SK-N-SH treated with all-trans-retinoic acid at 6 μM for 48 hours (cell line): Measurements from ENCODE around the gene CISD3.

Experiments used
- ARNTL ChIP-seq: fragments of 450-650 bp; formaldehyde crosslinking; IDR thresholded peaks from 2 replicates; pipeline ENCODE4 v1.5.0; 2020; ENCODE audit warnings: low read depth, mild to moderate bottlenecking, moderate library complexity, borderline replicate concordance
- CREB5 ChIP-seq: fragments of 250-450 bp; sonication (Bioruptor Pico); IDR thresholded peaks from 2 replicates; pipeline ENCODE4 v1.5.1; 2020; ENCODE audit warnings: low read depth, mild to moderate bottlenecking, moderate library complexity
- ESRRG ChIP-seq: fragments of 250-450 bp; sonication (Bioruptor Pico); IDR thresholded peaks from 2 replicates; pipeline ENCODE4 v1.6.1; 2021; ENCODE audit warnings: mild to moderate bottlenecking
- ISL1 ChIP-seq: fragments of 250-450 bp; sonication (Bioruptor Pico); IDR thresholded peaks from 2 replicates; pipeline ENCODE4 v2.1.2; 2022; ENCODE audit warnings: mild to moderate bottlenecking, moderate library complexity
- RARB ChIP-seq: fragments of 250-450 bp; sonication (Bioruptor Pico); IDR thresholded peaks from 2 replicates; pipeline ENCODE4 v1.8.0; 2021; ENCODE audit warnings: mild to moderate bottlenecking, moderate library complexity
- SNAI2 ChIP-seq: fragments of 250-450 bp; sonication (Bioruptor Pico); IDR thresholded peaks from 2 replicates; pipeline ENCODE4 v1.5.0; 2020; ENCODE audit warnings: mild to moderate bottlenecking, moderate library complexity
- TOX ChIP-seq: fragments of 250-450 bp; sonication (Bioruptor Pico); IDR thresholded peaks from 2 replicates; pipeline ENCODE4 v1.8.0; 2021; ENCODE audit warnings: mild to moderate bottlenecking, moderate library complexity, borderline replicate concordance
- TSHZ2 ChIP-seq: fragments of 250-450 bp; sonication (Bioruptor Pico); IDR thresholded peaks from 2 replicates; pipeline ENCODE4 v1.5.0; 2020; ENCODE audit warnings: mild to moderate bottlenecking, moderate library complexity
- ZFP3 ChIP-seq: fragments of 250-450 bp; sonication (Bioruptor Pico); IDR thresholded peaks from 2 replicates; pipeline ENCODE4 v1.5.0; 2020; ENCODE audit warnings: mild to moderate bottlenecking, moderate library complexity
- ZFP30 ChIP-seq: fragments of 450-650 bp; formaldehyde crosslinking; IDR thresholded peaks from 2 replicates; pipeline ENCODE4 v1.5.0; 2022; ENCODE audit warnings: mild to moderate bottlenecking, moderate library complexity
- ZNF565 ChIP-seq: fragments of 450-650 bp; formaldehyde crosslinking; conservative IDR thresholded peaks from 2 replicates; pipeline ENCODE4 v1.5.0; 2020; ENCODE audit warnings: low read depth, mild to moderate bottlenecking, moderate library complexity
- ZNF70 ChIP-seq: fragments of 450-650 bp; formaldehyde crosslinking; IDR thresholded peaks from 2 replicates; pipeline ENCODE4 v1.5.0; 2020; ENCODE audit warnings: mild to moderate bottlenecking, moderate library complexity
- TF ChIP-seq, protein P1 (sequence below): fragments of 250-450 bp; sonication (Bioruptor Pico); IDR thresholded peaks from 2 replicates; pipeline ENCODE4 v1.8.0; 2020; ENCODE audit warnings: mild to moderate bottlenecking, moderate library complexity, borderline replicate concordance

DNA sequence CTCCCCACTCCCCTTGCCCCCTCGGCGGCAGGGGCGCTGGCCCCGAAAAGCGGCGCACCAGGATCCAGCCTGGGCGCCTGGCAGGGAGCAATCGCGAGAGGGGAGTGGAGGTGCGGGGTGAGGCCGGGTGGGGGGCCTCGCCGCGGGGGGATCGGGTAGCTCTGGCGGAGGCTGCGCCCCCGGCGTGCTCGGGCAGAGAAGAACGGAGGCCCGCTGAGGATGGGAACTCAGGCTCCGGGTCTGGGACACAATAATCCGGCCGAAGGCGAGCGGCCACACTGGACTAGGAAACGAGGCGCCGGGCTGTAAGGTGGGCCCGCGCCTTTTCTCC lies 18.7 kb downstream of the CISD3 start:
- TF ChIP-seq, protein P1, sequence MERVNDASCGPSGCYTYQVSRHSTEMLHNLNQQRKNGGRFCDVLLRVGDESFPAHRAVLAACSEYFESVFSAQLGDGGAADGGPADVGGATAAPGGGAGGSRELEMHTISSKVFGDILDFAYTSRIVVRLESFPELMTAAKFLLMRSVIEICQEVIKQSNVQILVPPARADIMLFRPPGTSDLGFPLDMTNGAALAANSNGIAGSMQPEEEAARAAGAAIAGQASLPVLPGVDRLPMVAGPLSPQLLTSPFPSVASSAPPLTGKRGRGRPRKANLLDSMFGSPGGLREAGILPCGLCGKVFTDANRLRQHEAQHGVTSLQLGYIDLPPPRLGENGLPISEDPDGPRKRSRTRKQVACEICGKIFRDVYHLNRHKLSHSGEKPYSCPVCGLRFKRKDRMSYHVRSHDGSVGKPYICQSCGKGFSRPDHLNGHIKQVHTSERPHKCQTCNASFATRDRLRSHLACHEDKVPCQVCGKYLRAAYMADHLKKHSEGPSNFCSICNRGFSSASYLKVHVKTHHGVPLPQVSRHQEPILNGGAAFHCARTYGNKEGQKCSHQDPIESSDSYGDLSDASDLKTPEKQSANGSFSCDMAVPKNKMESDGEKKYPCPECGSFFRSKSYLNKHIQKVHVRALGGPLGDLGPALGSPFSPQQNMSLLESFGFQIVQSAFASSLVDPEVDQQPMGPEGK (CRISPR knock-in tag) = no peak
- TF ChIP-seq ISL1 (CRISPR knock-in tag) (no peak), SNAI2 (CRISPR knock-in tag) (no peak), RARB (no peak), CREB5 (no peak), ZNF70 (CRISPR knock-in tag) (no peak), ZNF565 (CRISPR knock-in tag) (no peak), ZFP3 (CRISPR knock-in tag) (no peak), TSHZ2 (no peak), ESRRG (CRISPR knock-in tag) (no peak), TOX (CRISPR knock-in tag) (no peak), ZFP30 (CRISPR knock-in tag) (no peak), ARNTL (CRISPR knock-in tag) (no peak)
